Activated naive CD8-positive, alpha-beta T cell treated with anti-CD3 and anti-CD28 coated beads, Interleukin-2, amount 50 U/mL, for 24 hours (primary cell): Measurements from ENCODE around the gene EGFL8.
"Not testable (repeated sequence)": the region's sequence is repeated elsewhere in the genome, so short reads cannot be mapped to it uniquely, and the experiment has no call there.

ENCODE experiments used
- ATAC-seq: fragments of 150-1000 bp; cut with Tn5 transposase; one replicate; pipeline ENCODE4 v1.10.0; 2021
- DNase-seq: peaks from one replicate; pipeline ENCODE4 v3.0.0; 2021
- H3K27ac Mint-ChIP-seq: one replicate; pipeline ENCODE4 v1.8.0; 2021; ENCODE audit warnings: mild to moderate bottlenecking, mixed read lengths
- H3K27me3 Mint-ChIP-seq: one replicate; pipeline ENCODE4 v1.8.0; 2021; ENCODE audit warnings: mixed read lengths
- H3K36me3 Mint-ChIP-seq: one replicate; pipeline ENCODE4 v1.8.0; 2021; ENCODE audit warnings: low read depth, mixed read lengths
- H3K4me1 Mint-ChIP-seq: one replicate; pipeline ENCODE4 v1.8.0; 2021; ENCODE audit warnings: mixed read lengths
- H3K4me3 Mint-ChIP-seq: one replicate; pipeline ENCODE4 v1.8.0; 2021; ENCODE audit warnings: mild to moderate bottlenecking, moderate library complexity, mixed read lengths
- H3K9me3 Mint-ChIP-seq: one replicate; pipeline ENCODE4 v1.8.0; 2021; ENCODE audit warnings: mixed read lengths

Gene EGFL8

GRCh38 chr6:32131439-32131948, 32.9 kb upstream of the EGFL8 start:
- peaks cover 26% of the 10 kb centered on the region for H3K4me1 Mint-ChIP-seq
- H3K4me3 Mint-ChIP-seq: peak overlapping the region; percentile 12
- peaks cover 2% of the 10 kb centered on the region for H3K27me3 Mint-ChIP-seq
- H3K27ac Mint-ChIP-seq: peak overlapping the region; percentile 9
- H3K36me3 Mint-ChIP-seq: no peaks in the 10 kb centered on the region
- no peak for DNase-seq
- H3K9me3 Mint-ChIP-seq: no peaks in the 10 kb centered on the region
- no peak for ATAC-seq

DNA sequence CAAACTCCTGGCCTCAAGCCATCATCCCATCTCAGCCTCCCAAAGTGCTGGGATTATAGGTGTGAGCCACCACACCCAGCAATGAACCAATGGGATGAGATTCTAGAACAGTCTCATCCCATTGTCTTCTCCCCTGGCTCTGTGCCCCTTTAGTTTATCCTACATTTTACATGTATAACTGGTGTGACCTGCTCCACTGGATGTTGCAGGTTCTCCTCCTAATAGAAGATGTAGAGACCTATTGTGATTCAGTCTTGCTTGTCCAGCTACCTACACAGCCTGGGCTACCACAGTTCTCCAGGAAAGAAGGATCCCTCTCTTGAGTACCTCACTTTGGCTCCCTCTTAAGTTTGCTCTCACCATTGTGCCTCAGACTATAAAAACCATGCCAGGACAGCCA, 32.3 kb upstream of the EGFL8 start:
- DNase-seq (no peak), ATAC-seq (no peak)
- Mint-ChIP-seq H3K27ac (no peak overlapping the region), H3K9me3 (no peaks in the 10 kb centered on the region), H3K36me3 (no peaks in the 10 kb centered on the region), H3K4me1 (peaks cover 20% of the 10 kb centered on the region), H3K27me3 (peaks cover 2% of the 10 kb centered on the region), H3K4me3 (no peak overlapping the region)

DNA sequence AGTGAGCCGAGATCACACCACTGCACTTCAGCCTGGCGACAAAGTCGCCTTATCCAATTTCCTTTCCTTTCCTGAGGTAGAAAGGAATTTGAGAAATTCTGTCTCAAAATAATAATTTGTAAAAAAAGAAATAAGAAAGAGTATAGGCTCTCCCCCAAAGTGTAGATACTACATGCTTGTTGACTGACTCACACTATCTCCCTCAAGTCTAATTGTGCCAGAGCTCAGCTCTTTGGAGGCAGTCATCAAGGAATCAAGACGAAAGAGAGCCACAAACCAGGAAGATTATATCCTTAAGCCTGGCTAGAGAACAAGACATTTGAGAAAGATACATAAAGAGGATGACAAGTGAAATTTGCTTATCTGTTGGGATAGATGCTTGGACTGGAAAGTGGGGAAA, 30.6 kb upstream of the EGFL8 start:
- ATAC-seq (no peak), DNase-seq (no peak)
- H3K27me3 Mint-ChIP-seq: peaks cover 2% of the 10 kb centered on the region
- H3K9me3 Mint-ChIP-seq: no peaks in the 10 kb centered on the region
- H3K36me3 Mint-ChIP-seq: no peaks in the 10 kb centered on the region
- H3K4me1 Mint-ChIP-seq: peaks cover 9% of the 10 kb centered on the region
- H3K4me3 Mint-ChIP-seq: no peak overlapping the region
- H3K27ac Mint-ChIP-seq: no peak overlapping the region

- Mint-ChIP-seq H3K4me3 (no peak overlapping the region), H3K27me3 (peaks cover 2% of the 10 kb centered on the region), H3K36me3 (no peaks in the 10 kb centered on the region), H3K4me1 (no peaks in the 10 kb centered on the region), H3K27ac (no peak overlapping the region), H3K9me3 (no peaks in the 10 kb centered on the region)
- no peak for DNase-seq
- ATAC-seq: no peak
Observed at GRCh38 chr6:32137454-32137853, 26.9 kb upstream of the EGFL8 start.

GRCh38 chr6:32139590-32139989, 24.8 kb upstream of the EGFL8 start:
- no peaks in the 10 kb centered on the region for H3K36me3 Mint-ChIP-seq

DNA sequence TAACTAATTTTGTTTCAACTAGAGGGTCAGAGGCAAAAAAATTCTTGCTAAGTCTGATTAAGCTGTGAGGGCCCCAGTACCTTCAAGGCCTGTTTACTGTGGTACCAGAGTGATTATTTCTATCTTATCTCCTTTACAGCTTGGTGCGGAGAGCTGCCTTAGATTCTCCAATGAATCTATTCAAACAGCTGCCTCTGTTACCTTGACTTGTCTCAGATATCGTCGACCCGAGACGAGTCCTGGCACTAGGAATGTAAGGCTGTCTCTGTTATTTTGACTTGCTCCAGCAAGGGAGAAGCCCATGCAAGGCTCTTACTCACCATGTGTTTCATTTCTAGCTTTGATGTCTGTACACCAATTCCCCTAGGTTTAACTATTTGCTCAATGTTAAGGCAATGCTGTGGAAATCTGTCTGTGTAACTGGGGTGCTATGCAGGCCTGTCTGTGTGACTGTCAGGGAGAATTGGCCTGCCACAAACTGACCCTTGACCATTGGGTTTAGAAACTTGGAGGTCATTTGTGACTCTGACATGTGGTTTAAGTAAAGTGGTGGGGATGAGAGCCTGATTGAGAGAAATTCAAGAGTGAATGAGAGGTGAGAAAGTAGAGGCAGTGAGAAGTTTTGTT, 23.9 kb upstream of the EGFL8 start:
- no peaks in the 10 kb centered on the region for H3K36me3 Mint-ChIP-seq
- no peak overlapping the region for H3K27ac Mint-ChIP-seq
- no peak overlapping the region for H3K4me3 Mint-ChIP-seq
- H3K4me1 Mint-ChIP-seq: no peaks in the 10 kb centered on the region
- no peaks in the 10 kb centered on the region for H3K9me3 Mint-ChIP-seq
- ATAC-seq: no peak
- DNase-seq: no peak
- H3K27me3 Mint-ChIP-seq: no peaks in the 10 kb centered on the region

More at GRCh38 chr6:32139590-32139989, 24.8 kb upstream of the EGFL8 start:
- H3K27me3 Mint-ChIP-seq: no peaks in the 10 kb centered on the region
- no peak for DNase-seq
- no peak for ATAC-seq
- H3K4me1 Mint-ChIP-seq: no peaks in the 10 kb centered on the region
- H3K9me3 Mint-ChIP-seq: no peaks in the 10 kb centered on the region
- H3K4me3 Mint-ChIP-seq: no peak overlapping the region
- no peak overlapping the region for H3K27ac Mint-ChIP-seq

GRCh38 chr6:32144238-32144637, 20.2 kb upstream of the EGFL8 start:
- H3K9me3 Mint-ChIP-seq: not testable (repeated sequence)
- peaks cover 23% of the 10 kb centered on the region for H3K27me3 Mint-ChIP-seq

DNA sequence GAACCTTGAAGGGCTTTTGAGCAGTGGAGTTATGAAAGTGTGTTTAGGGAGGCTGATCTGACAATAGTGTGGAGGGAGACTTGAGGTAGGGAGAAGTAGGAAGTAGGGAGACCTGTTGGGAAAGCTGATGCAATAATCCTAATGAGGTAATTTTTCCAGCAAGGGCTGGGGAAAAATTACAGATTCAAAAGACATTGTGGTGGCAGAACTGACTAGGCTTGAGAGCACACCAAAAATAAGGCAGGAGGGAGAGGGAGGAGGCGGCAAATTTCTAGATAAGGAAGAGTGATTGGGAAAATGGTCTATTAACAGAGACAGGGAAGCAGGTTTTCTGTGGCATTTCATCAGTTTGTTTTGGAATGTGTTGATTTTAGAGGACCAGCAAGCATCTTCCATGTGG, 18.1 kb upstream of the EGFL8 start:
- Mint-ChIP-seq H3K36me3 (no peaks in the 10 kb centered on the region), H3K27ac (no peak overlapping the region), H3K27me3 (peaks cover 34% of the 10 kb centered on the region), H3K9me3 (no peaks in the 10 kb centered on the region), H3K4me3 (no peak overlapping the region), H3K4me1 (peaks cover 25% of the 10 kb centered on the region)
- DNase-seq (no peak), ATAC-seq (no peak)

More at GRCh38 chr6:32144238-32144637, 20.2 kb upstream of the EGFL8 start:
- H3K27ac Mint-ChIP-seq, H3K36me3 Mint-ChIP-seq, ATAC-seq, DNase-seq, H3K4me3 Mint-ChIP-seq: not testable (repeated sequence)
- H3K4me1 Mint-ChIP-seq: peaks cover 15% of the 10 kb centered on the region

- DNase-seq: no peak
- no peak overlapping the region for H3K4me3 Mint-ChIP-seq
- no peaks in the 10 kb centered on the region for H3K9me3 Mint-ChIP-seq
- no peak overlapping the region for H3K27ac Mint-ChIP-seq
- ATAC-seq: no peak
- peaks cover 26% of the 10 kb centered on the region for H3K4me1 Mint-ChIP-seq
- H3K27me3 Mint-ChIP-seq: peaks cover 34% of the 10 kb centered on the region
- H3K36me3 Mint-ChIP-seq: no peaks in the 10 kb centered on the region
Observed at GRCh38 chr6:32146687-32147086, 17.7 kb upstream of the EGFL8 start.

- peaks cover 34% of the 10 kb centered on the region for H3K27me3 Mint-ChIP-seq
- H3K9me3 Mint-ChIP-seq: no peaks in the 10 kb centered on the region
- peaks cover 32% of the 10 kb centered on the region for H3K4me1 Mint-ChIP-seq
- no peaks in the 10 kb centered on the region for H3K36me3 Mint-ChIP-seq
- H3K4me3 Mint-ChIP-seq: no peak overlapping the region
- ATAC-seq: no peak
- H3K27ac Mint-ChIP-seq: no peak overlapping the region
- no peak for DNase-seq
Observed at GRCh38 chr6:32147401-32148132, 16.8 kb upstream of the EGFL8 start.

DNA sequence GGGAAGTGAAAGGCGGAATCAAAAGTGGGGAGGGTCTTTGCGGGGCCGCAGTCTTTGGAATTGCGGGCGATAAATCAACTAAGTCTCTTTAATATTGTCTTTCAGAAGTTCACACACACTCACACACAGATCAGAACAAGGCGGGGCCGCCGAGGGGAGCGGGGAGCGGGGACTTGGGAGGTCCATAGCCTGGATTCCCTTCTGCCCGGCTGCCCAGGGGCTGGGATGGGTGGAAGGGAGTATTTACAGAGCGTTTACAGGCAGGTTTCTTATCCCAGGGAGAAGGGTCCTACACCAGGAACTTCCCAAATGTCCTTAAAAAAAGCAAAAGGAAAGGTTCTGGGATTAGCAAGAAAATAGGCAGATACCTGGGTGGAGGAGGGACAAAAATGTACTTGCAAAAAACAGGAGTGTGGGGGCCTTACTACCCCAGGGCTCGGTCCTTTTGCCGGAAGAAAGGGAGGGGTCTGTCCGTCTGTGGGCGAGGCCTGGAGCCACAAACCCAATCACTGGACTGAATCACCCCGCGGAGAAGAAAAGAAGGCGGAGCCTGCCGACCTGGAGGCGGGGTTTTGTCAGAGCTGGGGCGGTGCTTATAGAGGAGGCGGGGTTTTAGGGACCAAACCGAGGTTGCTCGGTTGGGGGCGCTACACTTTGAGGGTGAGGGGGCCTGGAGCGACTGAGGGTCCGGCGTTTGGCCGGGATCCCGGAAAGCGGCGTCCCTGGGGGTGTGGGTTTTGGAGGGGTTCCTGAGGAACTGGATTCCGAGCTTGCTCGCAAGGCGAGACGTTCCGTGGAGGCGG, 15.9 kb upstream of the EGFL8 start:
- Mint-ChIP-seq H3K4me1 (peaks cover 42% of the 10 kb centered on the region), H3K27me3 (peaks cover 34% of the 10 kb centered on the region), H3K27ac (peak overlapping the region; percentile 33), H3K4me3 (peak overlapping the region; percentile 69), H3K36me3 (no peaks in the 10 kb centered on the region), H3K9me3 (no peaks in the 10 kb centered on the region)
- ATAC-seq: peak; percentile 51
- DNase-seq: peak; percentile 75

DNA sequence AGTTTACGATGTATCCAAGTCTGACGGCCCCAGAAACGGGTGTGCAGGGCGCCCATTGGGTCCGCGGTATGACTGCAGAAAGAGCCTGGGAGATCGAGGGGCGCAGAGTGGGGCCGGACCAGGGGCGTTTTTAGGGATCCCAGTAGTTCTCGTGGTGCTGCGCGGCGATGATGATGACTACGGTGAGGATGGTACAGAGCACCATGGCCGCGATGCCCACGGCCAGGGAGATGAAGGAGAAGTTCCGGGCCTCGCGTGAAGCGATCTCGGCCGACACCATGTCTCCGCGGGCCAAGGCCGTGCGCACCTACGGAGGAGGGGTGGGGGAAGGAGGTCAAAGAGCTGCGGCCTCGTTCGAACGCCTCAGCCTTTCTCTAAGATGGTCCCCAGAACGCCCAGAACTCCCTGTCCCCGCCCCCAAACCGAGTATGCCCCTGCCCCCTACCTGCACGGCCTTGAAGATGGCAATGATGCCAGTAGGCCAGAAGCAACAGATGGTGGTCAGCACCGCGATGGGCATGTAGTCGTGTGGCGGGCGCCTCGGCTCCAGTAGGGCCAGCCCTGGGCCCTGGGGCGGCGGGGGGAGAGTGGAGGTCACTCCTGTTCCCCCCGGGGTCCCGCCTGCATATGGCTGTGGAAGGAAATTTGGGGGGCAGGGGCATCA, 15.2 kb upstream of the EGFL8 start:
- peaks cover 45% of the 10 kb centered on the region for H3K4me1 Mint-ChIP-seq
- DNase-seq (no peak), ATAC-seq (no peak)
- no peaks in the 10 kb centered on the region for H3K9me3 Mint-ChIP-seq
- H3K27ac Mint-ChIP-seq: peak overlapping the region; percentile 33
- H3K36me3 Mint-ChIP-seq: no peaks in the 10 kb centered on the region
- H3K4me3 Mint-ChIP-seq: peak overlapping the region; percentile 69
- peaks cover 34% of the 10 kb centered on the region for H3K27me3 Mint-ChIP-seq

DNA sequence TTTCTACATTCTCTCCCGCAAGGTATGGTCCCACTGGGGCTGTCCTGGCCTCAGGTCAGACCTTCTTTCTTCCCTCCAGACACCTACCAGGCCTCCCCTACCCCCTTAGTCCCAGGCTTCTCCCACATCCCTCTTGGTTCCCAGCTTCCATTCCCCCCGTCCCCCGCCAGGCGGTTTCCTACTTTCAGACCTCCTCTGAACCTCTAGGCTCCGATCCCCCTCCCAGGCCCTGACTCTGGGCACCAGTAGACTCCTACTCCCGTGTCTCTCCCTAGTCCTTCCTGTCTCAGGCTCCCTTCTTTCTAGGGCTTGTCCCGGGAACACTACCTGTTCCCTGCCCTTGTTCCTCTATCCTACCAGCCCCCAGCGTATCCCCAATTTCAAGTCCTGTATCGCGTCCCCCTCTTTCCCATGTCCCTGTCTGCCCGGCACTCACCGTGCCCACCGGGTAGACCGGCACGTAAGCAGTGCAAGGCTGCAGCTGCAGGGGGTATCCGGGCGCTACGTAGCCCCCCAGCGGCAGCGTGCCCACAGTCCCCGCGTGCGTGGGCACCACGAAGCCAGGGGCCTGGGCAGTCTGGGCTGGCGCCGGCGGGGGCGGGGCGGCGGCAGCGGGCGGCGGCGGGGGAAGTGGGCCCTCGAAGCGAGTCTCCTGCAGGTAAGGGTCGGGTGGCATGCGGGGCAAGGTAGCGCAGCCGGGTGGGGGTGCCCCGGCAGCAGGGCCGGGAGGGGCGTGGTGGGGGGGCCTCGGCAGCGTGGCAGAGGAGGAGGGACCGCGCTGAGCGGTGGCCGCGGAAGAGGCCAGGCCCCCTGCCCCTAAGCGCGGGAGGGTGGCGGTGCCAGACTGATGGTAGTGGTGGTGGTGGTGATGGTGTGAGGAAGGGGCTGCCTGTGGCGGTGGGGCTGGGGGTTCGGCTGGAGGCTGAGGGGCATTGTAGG, 14.2 kb upstream of the EGFL8 start:
- Mint-ChIP-seq H3K27me3 (peaks cover 34% of the 10 kb centered on the region), H3K36me3 (no peaks in the 10 kb centered on the region)

More for the DNA sequence above, 14.2 kb upstream of the EGFL8 start:
- Mint-ChIP-seq H3K4me3 (peak overlapping the region; percentile 44), H3K9me3 (no peaks in the 10 kb centered on the region), H3K27ac (no peak overlapping the region), H3K4me1 (peaks cover 52% of the 10 kb centered on the region)
- ATAC-seq: no peak
- no peak for DNase-seq
